ENCODE data around the gene SYDE2.

DNA sequence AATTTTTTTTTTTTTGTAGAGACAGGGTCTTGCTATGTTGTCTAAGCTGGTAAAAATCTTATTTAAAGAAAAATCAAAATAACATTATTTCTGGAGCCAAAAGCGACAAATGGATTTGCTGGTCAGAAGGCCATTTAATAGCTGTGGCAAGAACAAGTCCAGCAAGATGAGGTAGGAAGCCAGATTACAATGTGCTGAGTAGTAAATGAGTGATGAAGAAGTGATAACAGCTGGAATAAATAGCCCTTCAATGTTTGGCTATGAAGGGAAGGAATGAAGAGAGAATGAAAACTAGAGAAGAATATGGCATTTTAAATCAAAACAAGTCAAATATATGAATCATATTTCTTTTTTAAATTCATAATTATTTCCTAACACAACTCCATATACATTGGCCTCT is 34.5 kb downstream of the SYDE2 start:
- TF ChIP-seq, protein P1, sequence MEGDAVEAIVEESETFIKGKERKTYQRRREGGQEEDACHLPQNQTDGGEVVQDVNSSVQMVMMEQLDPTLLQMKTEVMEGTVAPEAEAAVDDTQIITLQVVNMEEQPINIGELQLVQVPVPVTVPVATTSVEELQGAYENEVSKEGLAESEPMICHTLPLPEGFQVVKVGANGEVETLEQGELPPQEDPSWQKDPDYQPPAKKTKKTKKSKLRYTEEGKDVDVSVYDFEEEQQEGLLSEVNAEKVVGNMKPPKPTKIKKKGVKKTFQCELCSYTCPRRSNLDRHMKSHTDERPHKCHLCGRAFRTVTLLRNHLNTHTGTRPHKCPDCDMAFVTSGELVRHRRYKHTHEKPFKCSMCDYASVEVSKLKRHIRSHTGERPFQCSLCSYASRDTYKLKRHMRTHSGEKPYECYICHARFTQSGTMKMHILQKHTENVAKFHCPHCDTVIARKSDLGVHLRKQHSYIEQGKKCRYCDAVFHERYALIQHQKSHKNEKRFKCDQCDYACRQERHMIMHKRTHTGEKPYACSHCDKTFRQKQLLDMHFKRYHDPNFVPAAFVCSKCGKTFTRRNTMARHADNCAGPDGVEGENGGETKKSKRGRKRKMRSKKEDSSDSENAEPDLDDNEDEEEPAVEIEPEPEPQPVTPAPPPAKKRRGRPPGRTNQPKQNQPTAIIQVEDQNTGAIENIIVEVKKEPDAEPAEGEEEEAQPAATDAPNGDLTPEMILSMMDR (conservative IDR thresholded peaks at IDR 0.05 in 1 of 2, IDR thresholded peaks at IDR 0.05 in 1 of 2; ENCODE audit: extremely low read depth in 1 of 2, insufficient read depth in 1 of 2, low read depth in 1 of 2, low read length in 2 of 2), result no peak
- TF ChIP-seq EZH2 (IDR thresholded peaks at IDR 0.05; ENCODE audit: borderline replicate concordance, low read length), result no peak
